Putamen (tissue), 1 donor: ENCODE data around the gene MAPK14.

Experiments used
- DNase-seq: peaks from one replicate; pipeline ENCODE4 v3.0.0-alpha.2; 2016; ENCODE audit warnings: low spot score

Gene MAPK14

DNA sequence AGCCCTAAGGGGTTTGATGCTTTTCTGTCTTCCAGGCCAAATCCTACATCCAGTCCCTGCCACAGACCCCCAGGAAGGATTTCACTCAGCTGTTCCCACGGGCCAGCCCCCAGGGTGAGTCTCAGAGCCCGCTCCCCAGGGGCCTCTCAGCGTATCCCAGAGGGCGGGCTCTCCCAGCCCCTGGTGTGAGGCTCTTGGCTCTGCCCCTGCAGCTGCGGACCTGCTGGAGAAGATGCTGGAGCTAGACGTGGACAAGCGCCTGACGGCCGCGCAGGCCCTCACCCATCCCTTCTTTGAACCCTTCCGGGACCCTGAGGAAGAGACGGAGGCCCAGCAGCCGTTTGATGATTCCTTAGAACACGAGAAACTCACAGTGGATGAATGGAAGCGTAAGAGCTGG, 111.1 kb downstream of the MAPK14 start:
- no peak for DNase-seq

DNA sequence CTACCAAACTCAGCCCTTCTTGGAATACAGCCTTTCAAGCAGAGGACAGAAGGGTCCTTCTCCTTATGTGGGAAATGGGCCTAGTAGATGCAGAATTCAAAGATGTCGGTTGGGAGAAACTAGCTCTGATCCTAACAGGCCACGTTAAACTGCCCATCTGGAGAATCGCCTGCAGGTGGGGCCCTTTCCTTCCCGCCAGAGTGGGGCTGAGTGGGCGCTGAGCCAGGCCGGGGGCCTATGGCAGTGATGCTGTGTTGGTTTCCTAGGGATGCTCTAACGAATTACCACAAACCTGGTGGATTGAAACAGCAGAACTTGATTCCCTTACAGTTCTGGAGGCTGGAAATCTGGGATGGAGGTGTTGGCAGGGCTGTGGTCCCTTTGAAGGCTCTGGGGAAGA, 111.8 kb downstream of the MAPK14 start:
- no peak for DNase-seq

DNA sequence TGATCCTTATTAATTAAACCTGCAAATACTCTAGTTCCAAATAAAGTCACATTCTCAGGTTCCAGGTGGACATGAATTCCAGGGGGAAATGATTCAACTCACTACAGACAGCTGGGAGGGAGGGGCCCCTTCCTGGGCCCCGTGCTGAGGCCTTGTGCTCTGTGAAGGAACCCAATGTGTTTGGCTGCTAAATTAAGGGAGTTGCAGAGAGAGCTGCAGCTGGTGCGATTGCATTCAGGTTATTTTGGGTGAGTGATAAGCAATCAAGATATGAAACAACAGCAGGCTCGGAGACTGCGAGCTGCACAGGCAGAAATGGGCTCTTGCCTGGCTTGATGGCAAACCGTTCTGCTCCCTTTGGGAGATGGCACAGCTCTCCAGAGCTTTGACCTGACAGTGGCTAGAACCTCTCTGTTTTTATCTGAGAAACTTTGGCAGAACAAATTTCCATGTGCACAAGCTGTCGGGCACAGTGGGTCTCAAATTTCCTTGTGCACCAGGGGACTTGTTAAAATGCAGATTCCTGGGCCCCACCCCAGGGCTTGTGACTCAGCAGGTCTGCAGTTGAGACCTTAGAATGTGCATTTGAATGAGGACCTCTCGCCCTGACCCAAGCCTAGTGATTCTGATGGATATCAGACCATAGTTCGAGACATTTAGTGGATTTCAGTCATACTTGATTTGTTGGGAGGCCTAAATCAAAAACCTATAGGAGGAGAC, 112.5 kb downstream of the MAPK14 start:
- no peak for DNase-seq

DNA sequence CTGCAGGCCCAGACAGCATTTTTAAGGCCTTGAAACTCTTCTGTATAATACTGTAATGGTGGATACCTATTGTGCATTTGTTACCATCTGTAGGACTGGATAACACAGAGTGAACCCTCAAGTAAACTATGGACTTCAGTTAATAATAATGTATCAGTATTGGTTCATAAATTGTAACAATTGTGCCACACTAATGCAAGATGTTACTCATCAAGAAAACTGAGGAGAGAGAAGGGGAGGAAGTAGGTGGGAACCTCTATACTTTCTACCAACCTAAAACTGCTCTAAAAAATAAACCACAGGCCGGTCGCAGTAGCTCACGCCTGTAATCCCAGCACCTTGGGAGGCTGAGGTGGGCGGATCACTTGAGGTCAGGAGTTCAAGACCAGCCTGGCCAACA, 113.5 kb downstream of the MAPK14 start:
- DNase-seq = no peak

DNA sequence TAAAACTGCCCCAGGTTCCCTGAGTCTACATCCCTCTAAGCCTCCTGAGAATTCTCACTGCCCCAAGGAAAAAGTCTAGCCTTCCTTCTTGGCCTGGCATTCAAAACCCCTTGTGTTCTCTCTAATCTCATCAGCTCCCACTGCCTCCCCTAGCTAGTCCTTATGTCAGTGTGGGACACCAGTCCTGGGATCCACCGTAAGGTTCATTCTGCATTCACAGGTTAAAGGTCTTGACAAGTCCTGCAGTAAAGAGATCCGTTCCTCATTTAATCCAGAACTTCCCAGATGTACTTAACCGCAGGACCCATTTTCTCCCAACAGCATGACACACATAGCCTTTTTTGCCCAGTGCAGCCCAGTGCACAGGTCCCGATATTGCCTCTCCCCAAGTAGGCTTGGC, 114.4 kb downstream of the MAPK14 start:
- DNase-seq = no peak

DNA sequence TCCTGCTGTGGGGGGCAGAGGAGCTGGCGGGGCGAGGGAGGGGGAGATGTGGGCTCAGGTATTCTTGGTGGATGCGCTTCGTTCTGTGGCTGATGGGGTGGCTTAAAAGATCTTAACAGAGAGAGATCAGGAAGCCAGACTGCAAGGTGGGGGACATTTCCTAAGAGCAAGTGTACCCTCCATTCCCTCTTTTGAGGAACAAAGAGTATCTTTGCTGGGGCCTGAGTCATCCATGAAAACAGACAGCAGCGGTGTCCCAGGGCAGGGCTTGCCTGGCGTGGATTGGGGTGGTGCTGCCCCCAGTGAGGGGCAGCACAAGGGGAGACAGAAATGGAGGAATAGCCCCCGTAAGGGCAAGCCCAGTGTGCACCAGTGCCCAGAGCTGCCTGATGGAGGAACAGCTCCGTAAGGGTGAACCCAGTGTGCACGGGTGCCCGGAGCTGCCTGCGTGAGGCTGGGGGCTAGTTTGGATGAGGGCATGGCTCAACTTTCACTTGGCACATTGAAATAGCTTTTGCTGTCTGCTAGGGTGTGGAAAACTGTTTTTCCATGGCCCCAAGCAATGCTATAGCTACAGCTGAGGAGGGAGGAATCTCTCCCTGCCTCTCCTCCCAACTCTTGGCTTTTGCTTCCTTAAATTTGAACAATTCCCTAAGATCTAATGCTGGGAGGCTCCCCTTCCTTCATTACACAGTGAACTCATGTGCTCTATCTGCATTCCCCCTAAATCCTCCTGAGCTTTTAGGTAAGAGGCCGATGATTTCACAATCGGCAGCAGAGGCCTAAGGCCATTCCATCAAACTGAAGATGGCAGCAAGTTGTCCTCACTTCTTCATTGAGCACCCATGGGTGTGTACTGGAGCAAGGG, 115.6 kb downstream of the MAPK14 start:
- DNase-seq = no peak

DNA sequence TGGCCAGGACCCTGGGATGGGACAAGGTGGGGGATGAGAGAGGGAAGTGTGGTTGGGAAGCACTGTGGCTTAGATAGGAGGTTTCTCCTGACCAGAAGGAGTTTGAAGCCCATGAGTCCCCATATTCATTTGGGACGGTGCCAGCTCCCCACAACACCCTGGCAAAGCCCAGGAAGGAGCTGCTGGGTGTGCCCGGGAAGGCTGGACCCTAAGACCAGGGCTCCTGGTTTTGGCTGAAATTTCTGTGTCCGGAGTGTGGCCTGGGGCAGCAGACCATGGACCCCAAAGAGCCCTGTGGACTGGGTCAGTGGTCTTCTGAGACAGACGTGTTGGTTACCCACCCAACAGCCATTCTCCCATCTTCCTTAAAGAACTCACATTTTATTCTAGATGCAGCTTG, 117.9 kb downstream of the MAPK14 start:
- DNase-seq = no peak

DNA sequence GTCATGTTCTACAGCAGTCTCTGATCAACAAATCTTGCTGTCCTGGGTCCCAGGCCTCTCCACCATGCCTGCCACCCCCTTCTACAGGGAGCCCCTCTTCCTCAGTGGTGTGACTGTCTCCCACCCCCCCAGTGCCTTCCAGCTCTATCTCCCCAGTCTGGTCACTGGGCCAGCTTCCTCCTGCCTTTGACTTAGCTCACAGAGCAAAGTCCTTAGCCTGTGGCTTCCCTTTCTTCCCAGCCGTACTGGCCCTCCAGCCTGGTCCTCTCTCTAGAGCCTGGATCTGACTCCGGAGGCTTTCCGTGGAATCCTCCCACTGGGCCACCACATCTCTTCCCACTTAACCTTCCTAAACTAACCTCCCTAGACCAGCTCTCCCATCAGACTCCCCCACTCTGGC, 119.7 kb downstream of the MAPK14 start:
- no peak for DNase-seq

DNA sequence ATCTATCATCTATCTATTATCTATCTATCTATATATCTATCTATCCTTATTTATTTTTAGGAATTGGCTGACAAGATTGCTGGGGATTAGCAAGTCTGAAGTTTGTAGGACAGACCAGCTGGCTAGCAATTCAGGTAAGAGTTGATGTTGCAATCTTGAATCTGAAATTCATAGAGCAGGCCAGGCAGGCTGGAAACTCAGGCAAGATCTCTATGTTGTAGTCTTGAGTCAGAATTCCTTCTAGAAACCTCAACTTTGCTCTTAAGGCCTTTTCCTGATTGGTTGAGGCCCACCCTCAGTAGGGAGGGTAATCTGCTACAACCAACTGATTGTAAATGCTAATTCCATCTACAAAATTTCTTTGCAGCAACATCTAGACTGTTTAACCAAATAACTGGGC, 121.9 kb downstream of the MAPK14 start:
- no peak for DNase-seq

DNA sequence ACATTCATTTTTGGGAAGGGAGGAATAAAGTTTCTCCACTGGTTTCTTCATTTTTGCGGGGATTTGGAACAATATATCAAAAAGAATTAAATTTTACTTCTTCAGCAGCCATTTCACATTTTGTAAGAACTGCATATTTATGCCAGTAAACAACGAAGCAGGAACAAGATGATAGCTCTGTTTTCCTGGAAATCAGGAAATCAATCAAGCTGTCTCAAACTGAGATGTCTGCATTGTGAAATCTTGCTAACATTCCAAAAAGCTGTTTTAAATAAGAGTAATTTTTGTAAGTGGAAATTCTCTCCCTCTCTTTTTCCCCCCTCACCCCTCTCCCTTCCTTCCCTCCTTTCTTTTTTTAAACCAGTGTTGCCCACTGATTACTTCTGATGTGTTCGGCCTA, 122.7 kb downstream of the MAPK14 start:
- no peak for DNase-seq

DNA sequence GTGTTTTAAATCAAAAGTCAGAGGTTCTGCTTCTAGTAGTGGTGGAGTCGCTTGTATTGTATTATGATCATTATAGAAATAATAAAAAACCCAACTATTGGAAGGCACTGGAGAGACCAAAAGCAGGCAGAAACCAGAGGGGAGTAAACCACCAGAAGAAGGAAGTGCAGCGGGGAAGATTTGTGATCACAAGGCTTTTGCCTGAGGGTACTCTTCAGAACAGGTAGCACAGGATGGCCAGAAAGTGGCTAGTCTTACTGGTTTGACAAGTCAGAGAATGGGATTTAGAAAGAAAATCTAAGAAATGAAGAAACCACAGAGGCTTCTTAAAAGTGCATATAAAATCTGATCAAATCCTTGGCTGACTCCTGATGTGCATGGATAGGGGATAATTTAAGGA, 126.7 kb downstream of the MAPK14 start:
- no peak for DNase-seq

DNA sequence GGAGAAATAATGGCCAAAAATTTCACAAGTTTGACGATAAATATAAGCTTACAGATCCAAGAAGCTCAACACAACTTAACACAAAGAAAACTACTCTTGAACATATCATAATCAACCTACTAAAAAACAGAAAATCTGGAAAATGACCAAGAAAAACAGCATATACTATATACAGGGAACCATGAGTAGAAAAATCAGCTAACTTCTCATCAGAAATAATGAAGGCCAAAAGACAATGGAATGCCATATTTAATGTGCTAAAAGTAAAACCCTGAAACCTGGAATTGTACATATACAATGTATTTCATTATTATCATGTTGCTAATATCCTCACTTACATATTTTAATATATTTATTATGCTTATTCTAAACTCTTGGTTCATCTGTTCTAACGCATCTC, 128.1 kb downstream of the MAPK14 start:
- DNase-seq = no peak

DNA sequence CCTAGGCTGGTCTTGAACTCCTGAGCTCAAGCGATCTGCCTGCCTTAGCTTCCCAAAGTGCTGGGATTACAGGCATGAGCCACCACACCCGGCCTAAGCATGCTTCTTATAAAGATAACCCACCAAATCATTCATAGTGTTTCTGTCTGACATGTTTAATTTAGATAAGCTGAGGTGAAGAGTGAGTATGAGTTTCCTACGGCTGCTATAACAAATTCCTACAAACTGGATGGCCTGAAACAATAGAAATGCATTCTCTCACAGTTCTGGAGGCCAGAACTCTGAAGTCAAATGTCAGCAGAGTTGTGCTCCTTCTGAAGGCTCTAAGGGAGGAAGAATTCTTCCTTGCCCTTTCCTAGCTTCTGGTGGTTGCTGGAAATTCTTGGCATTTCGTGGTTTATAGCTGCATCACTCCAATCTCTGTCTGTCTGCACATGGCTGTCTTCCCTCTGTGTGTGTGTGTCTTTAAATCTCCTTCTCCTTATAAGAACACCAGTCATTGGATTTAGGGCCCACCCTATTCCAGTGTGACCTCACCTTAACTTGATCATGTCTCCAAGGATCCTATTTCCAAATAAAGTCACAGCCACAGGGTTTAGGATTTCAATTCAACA, 132.6 kb downstream of the MAPK14 start:
- no peak for DNase-seq
